GM12878 (cell line): ENCODE data around the gene CYSTM1. TPM values are rescaled to one million over a fixed set of nuclear protein-coding genes. Genes with fewer than 3 reads are reported as not detected.

Experiments
- ATAC-seq: fragments of 200-7000 bp; cut with Tn5 transposase; 3 replicates; pipeline ENCODE4 v1.9.1; 2020; ENCODE audit warnings: mild to moderate bottlenecking, moderate library complexity
- BruUV-seq: library from RNA; stranded (reverse); fragments of 400-500 nt; replicated peaks from 2 replicates; lab custom pipeline; 2021; lab: Mats Ljungman, UMichigan
- CTCF ChIA-PET: fragments of 300-600 bp; sonication (Branson Sonifier 250); formaldehyde crosslinking; extraction: SDS; loops from one replicate; lab custom pipeline; 2021; ENCODE audit warnings: inconsistent platforms; lab: Yijun Ruan, JAX
- POLR2A ChIA-PET: fragments of 350-600 bp; formaldehyde crosslinking; extraction: SDS; loops from one replicate; lab custom pipeline; 2021; ENCODE audit warnings: inconsistent platforms; lab: Charles Lee
- RAD21 ChIA-PET: fragments of 300-600 bp; sonication (Branson Sonifier 250); formaldehyde crosslinking; loops from one replicate; lab custom pipeline; 2023; ENCODE audit warnings: antibody characterized with exemption; ENCODE audit not compliant: unreplicated experiment; lab: Charles Lee
- SMC1A ChIA-PET: fragments of 300-600 bp; sonication (Branson Sonifier 250); formaldehyde crosslinking; loops from one replicate; lab custom pipeline; 2023; ENCODE audit not compliant: unreplicated experiment, uncharacterized antibody; lab: Charles Lee
- DNase-seq: peaks from one replicate; pipeline ENCODE4 v3.0.0-alpha.2; 2011; ENCODE audit warnings: low read depth, low spot score
- FAIRE-seq: peaks from 3 replicates; lab custom pipeline; 2011; peaks lifted over from hg19 to GRCh38; lab: Jason Lieb, UNC
- H2AFZ ChIP-seq: 2 replicates; pipeline ENCODE4 v1.6.0; 2011; ENCODE audit warnings: low read depth, low read length, control low read depth; ENCODE audit not compliant: control insufficient read depth
- H3K27ac ChIP-seq: 2 replicates; pipeline ENCODE4 v1.5.1; 2011; ENCODE audit warnings: control low read depth; ENCODE audit not compliant: control insufficient read depth, insufficient read depth
- H3K27me3 ChIP-seq, 2 experiments: replicated peaks in 1 of 2; 2 replicates each; pipeline versions ENCODE4 v1.6.0 to v1.6.1; 2011; ENCODE audit warnings: low read length in 1 of 2; ENCODE audit not compliant: control insufficient read depth in 2 of 2, insufficient read depth in 2 of 2
- H3K36me3 ChIP-seq, 2 experiments: 2 replicates each; pipeline ENCODE4 v1.5.1; 2011; ENCODE audit warnings: low read length in 1 of 2; ENCODE audit not compliant: control insufficient read depth in 2 of 2, insufficient read depth in 2 of 2
- H3K4me1 ChIP-seq: 2 replicates; pipeline ENCODE4 v1.6.1; 2011; ENCODE audit warnings: mild to moderate bottlenecking, low read length, moderate library complexity, mixed read lengths; ENCODE audit not compliant: control insufficient read depth, insufficient read depth
- H3K4me2 ChIP-seq: 2 replicates; pipeline ENCODE4 v1.6.0; 2011; ENCODE audit warnings: control low read depth; ENCODE audit not compliant: control insufficient read depth, insufficient read depth
- H3K4me3 ChIP-seq: fragments of 200-600 bp; sonication (generic); 2 replicates; pipeline ENCODE4 v1.5.1; 2016
- H3K79me2 ChIP-seq: 2 replicates; pipeline ENCODE4 v1.6.0; 2011; ENCODE audit warnings: low read length; ENCODE audit not compliant: control insufficient read depth, insufficient read depth
- H3K9ac ChIP-seq: 2 replicates; pipeline ENCODE4 v1.8.0; 2011; ENCODE audit warnings: low read length, control low read depth, mixed read lengths; ENCODE audit not compliant: control insufficient read depth, insufficient read depth
- H3K9me3 ChIP-seq: replicated peaks from 3 replicates; pipeline ENCODE4 v1.5.1; 2011; ENCODE audit warnings: mild to moderate bottlenecking, low read length; ENCODE audit not compliant: control insufficient read depth, insufficient read depth
- H4K20me1 ChIP-seq: 2 replicates; pipeline ENCODE4 v1.6.0; 2011; ENCODE audit not compliant: control insufficient read depth, insufficient read depth
- PML ChIP-seq: IDR thresholded peaks from 2 replicates; pipeline ENCODE4 v1.6.1; 2012; ENCODE audit warnings: low read length, inconsistent platforms
- WGBS: methylation state at CpG from one replicate; pipeline ENCODE4 v1.1.6; 2016; ENCODE audit warnings: low lambda C conversion rate; ENCODE audit not compliant: insufficient replicate concordance, insufficient coverage; ENCODE audit errors: missing lambda C conversion rate; 5-methylcytosine and 5-hydroxymethylcytosine counted together
- in situ Hi-C: fragments of 300-500 bp; cut with MboI; formaldehyde crosslinking; loops from 9 replicates; pipeline ENCODE4 v1.14.3; 2018; ENCODE audit warnings: mixed read lengths
- intact Hi-C: fragments of 100-400 bp; cut with micrococcal nuclease; formaldehyde crosslinking; loops from one replicate; pipeline ENCODE4 v1.14.2; 2022; ENCODE audit not compliant: unreplicated experiment
- polyA plus RNA-seq, 11 experiments: library from polyadenylated mRNA; depleted of rRNA in 4 of 11; unstranded in 6 of 11; stranded (reverse) in 5 of 11; fragments of >200 nt; fragmentation: Nextera tagmentation in 4 of 11; fragmentation: Illumina TruSeq in 1 of 11; extraction: Ambion mirVana in 4 of 11; extraction: Trizol in 1 of 11; gene quantifications; 1 replicate in 1 of 11; 2 replicates in 10 of 11; pipeline versions ENCODE4 v1.2.1 to v1.2.3, GENCODE V29; 2011 to 2016; ENCODE audit warnings: inconsistent platforms in 2 of 11, missing spikeins in 2 of 11, low read depth in 1 of 11
- total RNA-seq, 4 experiments: library from RNA; depleted of rRNA in 3 of 4; stranded (reverse); fragments of >200 nt in 3 of 4; fragmentation: Illumina TruSeq in 1 of 4; extraction: Trizol in 1 of 4; gene quantifications; 2 replicates each; pipeline versions ENCODE4 v1.2.1 to v1.2.3, GENCODE V29; 2013 to 2021
- TF ChIP-seq, protein P1 (sequence below): fragments of 450-650 bp; IDR thresholded peaks from 2 replicates; pipeline ENCODE4 v1.6.1; 2017; ENCODE audit warnings: mild to moderate bottlenecking, moderate library complexity

Gene CYSTM1
- total and polyA plus RNA-seq, 10 of the 15 experiments (the other 5 are each of a cell fraction or from before 2014, with no cell fraction given): 52.7 to 261 (median 98.7) TPM

DNA sequence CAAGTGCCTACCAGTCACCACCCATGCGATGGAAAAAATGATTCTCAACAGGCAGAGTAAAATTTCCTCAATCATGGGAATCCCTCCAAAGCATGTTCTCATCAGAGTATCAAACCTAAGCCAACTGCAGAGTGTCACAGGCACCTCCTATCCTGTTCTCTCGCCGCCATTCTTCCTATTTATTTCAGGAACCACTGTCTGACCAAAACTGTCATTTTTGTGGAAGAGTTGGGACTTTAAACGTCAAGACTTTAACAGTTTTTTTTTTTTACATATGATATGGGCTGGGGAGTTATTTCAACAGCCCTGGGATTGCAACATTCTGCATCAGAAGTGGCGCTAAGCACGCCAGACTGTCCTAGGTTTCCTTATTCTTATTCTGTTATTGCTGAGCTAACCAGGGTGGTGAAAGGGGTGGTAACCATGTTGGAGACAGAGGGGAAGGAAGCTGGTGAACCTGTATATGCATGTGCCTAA, 98.5 kb downstream of the CYSTM1 start:
- intact Hi-C loops (no loop called here), in situ Hi-C loops (no loop called here)
- no peak for ATAC-seq
- TF ChIP-seq, protein P1, sequence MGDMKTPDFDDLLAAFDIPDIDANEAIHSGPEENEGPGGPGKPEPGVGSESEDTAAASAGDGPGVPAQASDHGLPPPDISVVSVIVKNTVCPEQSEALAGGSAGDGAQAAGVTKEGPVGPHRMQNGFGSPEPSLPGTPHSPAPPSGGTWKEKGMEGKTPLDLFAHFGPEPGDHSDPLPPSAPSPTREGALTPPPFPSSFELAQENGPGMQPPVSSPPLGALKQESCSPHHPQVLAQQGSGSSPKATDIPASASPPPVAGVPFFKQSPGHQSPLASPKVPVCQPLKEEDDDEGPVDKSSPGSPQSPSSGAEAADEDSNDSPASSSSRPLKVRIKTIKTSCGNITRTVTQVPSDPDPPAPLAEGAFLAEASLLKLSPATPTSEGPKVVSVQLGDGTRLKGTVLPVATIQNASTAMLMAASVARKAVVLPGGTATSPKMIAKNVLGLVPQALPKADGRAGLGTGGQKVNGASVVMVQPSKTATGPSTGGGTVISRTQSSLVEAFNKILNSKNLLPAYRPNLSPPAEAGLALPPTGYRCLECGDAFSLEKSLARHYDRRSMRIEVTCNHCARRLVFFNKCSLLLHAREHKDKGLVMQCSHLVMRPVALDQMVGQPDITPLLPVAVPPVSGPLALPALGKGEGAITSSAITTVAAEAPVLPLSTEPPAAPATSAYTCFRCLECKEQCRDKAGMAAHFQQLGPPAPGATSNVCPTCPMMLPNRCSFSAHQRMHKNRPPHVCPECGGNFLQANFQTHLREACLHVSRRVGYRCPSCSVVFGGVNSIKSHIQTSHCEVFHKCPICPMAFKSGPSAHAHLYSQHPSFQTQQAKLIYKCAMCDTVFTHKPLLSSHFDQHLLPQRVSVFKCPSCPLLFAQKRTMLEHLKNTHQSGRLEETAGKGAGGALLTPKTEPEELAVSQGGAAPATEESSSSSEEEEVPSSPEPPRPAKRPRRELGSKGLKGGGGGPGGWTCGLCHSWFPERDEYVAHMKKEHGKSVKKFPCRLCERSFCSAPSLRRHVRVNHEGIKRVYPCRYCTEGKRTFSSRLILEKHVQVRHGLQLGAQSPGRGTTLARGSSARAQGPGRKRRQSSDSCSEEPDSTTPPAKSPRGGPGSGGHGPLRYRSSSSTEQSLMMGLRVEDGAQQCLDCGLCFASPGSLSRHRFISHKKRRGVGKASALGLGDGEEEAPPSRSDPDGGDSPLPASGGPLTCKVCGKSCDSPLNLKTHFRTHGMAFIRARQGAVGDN: no peak
- no peak for TF ChIP-seq PML
- TF ChIP-seq, all 136 proteins: peak for 0
- FAIRE-seq: no peak
- Histone ChIP-seq H3K36me3 (peaks cover 2 to 8% of the 10 kb centered on the region in 2 experiments; a peak in 3 of 4 replicates), H4K20me1 (no peaks in the 10 kb centered on the region), H3K4me1 (no peaks in the 10 kb centered on the region), H3K4me2 (no peak overlapping the region), H3K79me2 (no peaks in the 10 kb centered on the region), H3K27ac (no peak overlapping the region), H3K9me3 (peaks cover 2% of the 10 kb centered on the region; the same call in 1 of the 3 replicates), H2AFZ (no peak overlapping the region), H3K9ac (no peak overlapping the region), H3K27me3 (no peaks in the 10 kb centered on the region), H3K4me3 (no peak overlapping the region)
- 83% methylated on average over 6 of the region's 6 CpGs for WGBS
- no peak for DNase-seq
- ChIA-PET RAD21 (no interaction called here), CTCF (interaction anchor here (0.6 to 1.0 kb wide), 3 partner anchors 11 to 500 kb away, joined by 3 to 4 read pairs (median 4); no protein-coding TSS in a partner anchor), SMC1A (interaction anchor here (1.3 kb wide), 1 partner anchor 30 kb away, joined by 3 read pairs; no protein-coding TSS in a partner anchor), POLR2A (no interaction called here)
- BruUV-seq: no TSS peak
